MM.1S (cell line): ENCODE measurements around the gene POU2AF3.

Source experiments
- DNase-seq: peaks from one replicate; pipeline ENCODE4 v3.0.0-alpha.2; 2015
- H2AFZ ChIP-seq: fragments of 300-600 bp; sonication (generic); 2 replicates; pipeline ENCODE4 v1.6.0; 2016; ENCODE audit warnings: antibody characterized with exemption, low read length
- H3F3A ChIP-seq: fragments of 300-600 bp; sonication (generic); 2 replicates; pipeline ENCODE4 v1.6.1; 2016; ENCODE audit warnings: mild to moderate bottlenecking, antibody characterized with exemption, low read length, moderate library complexity, mixed read lengths; ENCODE audit not compliant: insufficient read depth
- H3K27ac ChIP-seq: fragments of 300-600 bp; sonication (generic); 2 replicates; pipeline ENCODE4 v1.5.1; 2016; ENCODE audit warnings: mild to moderate bottlenecking, low read length
- H3K27me3 ChIP-seq: fragments of 300-600 bp; sonication (generic); replicated peaks from 2 replicates; pipeline ENCODE4 v1.6.0; 2016; ENCODE audit warnings: low read length; ENCODE audit not compliant: insufficient read depth
- H3K36me3 ChIP-seq: fragments of 300-600 bp; sonication (generic); replicated peaks from 2 replicates; pipeline ENCODE4 v1.6.1; 2016; ENCODE audit warnings: mild to moderate bottlenecking, low read length, mixed read lengths; ENCODE audit not compliant: insufficient read depth
- H3K4me1 ChIP-seq: fragments of 300-600 bp; sonication (generic); 2 replicates; pipeline ENCODE4 v1.6.1; 2016; ENCODE audit warnings: low read length, mixed read lengths
- H3K4me2 ChIP-seq: fragments of 300-600 bp; sonication (generic); 2 replicates; pipeline ENCODE4 v1.6.0; 2016; ENCODE audit warnings: low read depth, low read length
- H3K4me3 ChIP-seq: fragments of 300-600 bp; sonication (generic); 2 replicates; pipeline ENCODE4 v1.5.1; 2016; ENCODE audit warnings: low read length, mixed read lengths
- H3K79me2 ChIP-seq: fragments of 300-600 bp; sonication (generic); 2 replicates; pipeline ENCODE4 v1.6.1; 2016; ENCODE audit warnings: mixed run types, low read length, mixed read lengths
- H3K9ac ChIP-seq: fragments of 300-600 bp; sonication (generic); 2 replicates; pipeline ENCODE4 v1.6.1; 2016; ENCODE audit warnings: low read length, mixed read lengths
- H3K9me2 ChIP-seq: fragments of 300-600 bp; sonication (generic); replicated peaks from 2 replicates; pipeline ENCODE4 v1.6.1; 2016; ENCODE audit warnings: mild to moderate bottlenecking, low read length, mixed read lengths; ENCODE audit not compliant: insufficient read depth
- H3K9me3 ChIP-seq: fragments of 300-600 bp; sonication (generic); replicated peaks from 2 replicates; pipeline ENCODE4 v1.6.1; 2016; ENCODE audit warnings: mild to moderate bottlenecking, low read length, mixed read lengths; ENCODE audit not compliant: insufficient read depth
- H4K20me1 ChIP-seq: fragments of 300-600 bp; sonication (generic); 2 replicates; pipeline ENCODE4 v1.6.1; 2016; ENCODE audit warnings: mild to moderate bottlenecking, low read length, moderate library complexity, mixed read lengths; ENCODE audit not compliant: insufficient read depth
- EZH2 ChIP-seq: fragments of 300-600 bp; sonication (generic); optimal IDR thresholded peaks from 2 replicates; pipeline ENCODE3; 2017; ENCODE audit warnings: low read depth, mild to moderate bottlenecking, antibody characterized with exemption, low read length, mixed read lengths
- EZH2phosphoT487 ChIP-seq: fragments of 300-600 bp; sonication (generic); IDR thresholded peaks from 2 replicates; pipeline ENCODE4 v1.6.1; 2018; ENCODE audit warnings: antibody characterized with exemption, low read length
- TF ChIP-seq, protein P1 (sequence below): fragments of 300-600 bp; sonication (generic); IDR thresholded peaks from 2 replicates; pipeline ENCODE4 v1.5.1; 2016; ENCODE audit warnings: antibody characterized with exemption, low read length, mixed read lengths

Gene POU2AF3

DNA sequence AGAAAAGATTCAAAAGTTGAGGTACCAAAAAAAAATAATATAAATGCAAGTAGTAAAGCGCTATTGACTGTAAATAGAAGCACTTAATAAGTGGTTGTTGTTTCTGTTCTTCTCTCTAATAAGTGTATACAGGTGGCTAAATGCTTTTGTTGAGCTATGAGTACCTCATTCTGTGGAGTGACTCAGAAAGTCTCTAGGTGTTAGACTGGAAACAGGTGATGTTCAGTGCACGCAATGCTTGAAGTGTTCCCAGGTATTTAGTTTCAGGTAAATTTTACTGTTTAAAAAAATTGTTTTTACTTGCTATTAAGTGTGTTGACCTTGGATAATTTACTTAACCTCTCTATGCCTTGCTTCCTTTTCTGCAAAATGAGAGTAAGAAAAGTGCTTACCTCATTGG lies 24.2 kb downstream of the POU2AF3 start:
- no peaks in the 10 kb centered on the region for H3K4me1 ChIP-seq
- no peak overlapping the region for H3K27ac ChIP-seq
- no peaks in the 10 kb centered on the region for H3K27me3 ChIP-seq
- H3K36me3 ChIP-seq = no peaks in the 10 kb centered on the region
- no peaks in the 10 kb centered on the region for H3K9me2 ChIP-seq
- DNase-seq = no peak
- no peak overlapping the region for H3K4me2 ChIP-seq
- H3K9me3 ChIP-seq = no peaks in the 10 kb centered on the region
- no peaks in the 10 kb centered on the region for H3K79me2 ChIP-seq
- H3K4me3 ChIP-seq = no peak overlapping the region
- TF ChIP-seq, protein P1, sequence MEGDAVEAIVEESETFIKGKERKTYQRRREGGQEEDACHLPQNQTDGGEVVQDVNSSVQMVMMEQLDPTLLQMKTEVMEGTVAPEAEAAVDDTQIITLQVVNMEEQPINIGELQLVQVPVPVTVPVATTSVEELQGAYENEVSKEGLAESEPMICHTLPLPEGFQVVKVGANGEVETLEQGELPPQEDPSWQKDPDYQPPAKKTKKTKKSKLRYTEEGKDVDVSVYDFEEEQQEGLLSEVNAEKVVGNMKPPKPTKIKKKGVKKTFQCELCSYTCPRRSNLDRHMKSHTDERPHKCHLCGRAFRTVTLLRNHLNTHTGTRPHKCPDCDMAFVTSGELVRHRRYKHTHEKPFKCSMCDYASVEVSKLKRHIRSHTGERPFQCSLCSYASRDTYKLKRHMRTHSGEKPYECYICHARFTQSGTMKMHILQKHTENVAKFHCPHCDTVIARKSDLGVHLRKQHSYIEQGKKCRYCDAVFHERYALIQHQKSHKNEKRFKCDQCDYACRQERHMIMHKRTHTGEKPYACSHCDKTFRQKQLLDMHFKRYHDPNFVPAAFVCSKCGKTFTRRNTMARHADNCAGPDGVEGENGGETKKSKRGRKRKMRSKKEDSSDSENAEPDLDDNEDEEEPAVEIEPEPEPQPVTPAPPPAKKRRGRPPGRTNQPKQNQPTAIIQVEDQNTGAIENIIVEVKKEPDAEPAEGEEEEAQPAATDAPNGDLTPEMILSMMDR = no peak
- TF ChIP-seq EZH2 = no peak
- H3K9ac ChIP-seq = no peak overlapping the region
- H3F3A ChIP-seq = no peaks in the 10 kb centered on the region
- H4K20me1 ChIP-seq = no peaks in the 10 kb centered on the region
- H2AFZ ChIP-seq = no peak overlapping the region

DNA sequence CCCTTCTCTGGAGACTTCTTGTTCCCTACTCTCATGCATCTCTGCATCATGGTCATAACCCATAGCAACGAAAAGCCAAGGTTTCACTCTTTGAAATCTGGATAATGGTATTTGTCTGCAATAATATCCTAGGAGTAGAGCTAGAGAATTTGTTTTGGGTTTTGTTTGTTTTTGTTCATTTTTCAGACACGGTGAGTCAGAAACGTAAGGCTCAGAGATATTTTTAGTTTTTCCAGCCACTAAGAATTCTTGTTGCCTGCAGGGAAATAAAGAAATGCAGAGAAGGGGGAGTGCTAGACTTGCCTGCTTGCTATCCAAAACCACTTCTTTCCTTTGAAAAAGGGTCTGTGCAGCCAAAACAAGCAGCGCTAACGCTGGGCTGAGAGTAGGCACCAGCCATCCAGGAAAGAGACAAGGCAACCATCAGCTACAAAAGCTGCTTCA lies 26.0 kb downstream of the POU2AF3 start:
- no peaks in the 10 kb centered on the region for H3K9me3 ChIP-seq
- no peak overlapping the region for H3K9ac ChIP-seq
- no peak overlapping the region for H3K27ac ChIP-seq
- H3K9me2 ChIP-seq = no peaks in the 10 kb centered on the region
- no peaks in the 10 kb centered on the region for H3K79me2 ChIP-seq
- no peaks in the 10 kb centered on the region for H3K4me1 ChIP-seq
- no peak overlapping the region for H3K4me3 ChIP-seq
- no peaks in the 10 kb centered on the region for H3F3A ChIP-seq
- H3K4me2 ChIP-seq = no peak overlapping the region
- H2AFZ ChIP-seq = no peak overlapping the region
- H3K27me3 ChIP-seq = no peaks in the 10 kb centered on the region
- H3K36me3 ChIP-seq = no peaks in the 10 kb centered on the region
- no peaks in the 10 kb centered on the region for H4K20me1 ChIP-seq
- DNase-seq = no peak
- no peak for TF ChIP-seq EZH2phosphoT487

DNA sequence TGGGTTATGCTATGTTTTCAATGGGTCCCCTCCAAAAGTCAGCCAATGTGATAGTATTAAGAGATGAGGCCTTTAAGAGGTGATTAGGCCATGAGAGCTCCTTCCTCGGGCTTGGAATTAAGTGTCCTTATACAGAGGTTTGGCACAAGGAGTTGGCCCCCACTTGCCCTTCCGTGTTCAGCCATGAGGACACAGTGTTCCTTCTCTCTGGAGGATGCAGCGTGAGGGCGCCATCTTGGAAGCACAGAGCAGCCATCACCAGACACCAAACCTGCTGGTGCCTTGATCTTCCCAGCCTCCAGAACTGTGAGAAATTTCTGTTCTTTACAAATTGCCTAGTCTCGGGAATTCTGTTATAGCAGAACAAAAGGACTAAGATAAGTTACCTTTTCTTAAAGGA lies 26.9 kb downstream of the POU2AF3 start:
- TF ChIP-seq, protein P1 = no peak
- TF ChIP-seq EZH2 (no peak), EZH2phosphoT487 (no peak)
- Histone ChIP-seq H3K27me3 (no peaks in the 10 kb centered on the region), H2AFZ (no peak overlapping the region), H3K9ac (no peak overlapping the region), H3F3A (no peaks in the 10 kb centered on the region), H3K4me2 (no peak overlapping the region), H3K9me3 (no peaks in the 10 kb centered on the region), H3K9me2 (no peaks in the 10 kb centered on the region), H3K36me3 (no peaks in the 10 kb centered on the region), H3K4me3 (no peak overlapping the region), H4K20me1 (no peaks in the 10 kb centered on the region), H3K79me2 (no peaks in the 10 kb centered on the region), H3K4me1 (no peaks in the 10 kb centered on the region), H3K27ac (no peak overlapping the region)
- no peak for DNase-seq

DNA sequence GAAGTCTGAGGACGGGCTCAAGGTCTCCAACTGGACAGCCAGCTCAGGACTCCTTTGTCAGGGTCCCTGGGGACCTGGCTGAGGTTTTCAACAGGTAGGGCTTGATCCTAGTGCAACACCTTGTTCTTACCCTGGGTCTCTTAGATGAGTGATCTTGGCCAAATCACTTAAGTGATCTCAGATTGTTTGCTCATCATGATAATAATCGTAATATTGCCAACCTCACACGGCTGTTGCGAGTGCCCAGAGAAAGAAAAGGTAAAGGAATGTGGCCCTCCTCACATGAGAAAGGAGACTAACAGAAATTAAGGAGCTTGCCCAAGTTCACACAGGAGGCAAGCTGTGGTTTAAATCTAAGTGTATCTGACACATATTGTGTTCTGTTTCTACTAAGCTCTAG lies 28.5 kb downstream of the POU2AF3 start:
- H4K20me1 ChIP-seq = no peaks in the 10 kb centered on the region
- H3K36me3 ChIP-seq = no peaks in the 10 kb centered on the region
- no peaks in the 10 kb centered on the region for H3K4me1 ChIP-seq

More for the DNA sequence above, 28.5 kb downstream of the POU2AF3 start:
- H2AFZ ChIP-seq = no peak overlapping the region
- H3K27me3 ChIP-seq = no peaks in the 10 kb centered on the region
- H3K9ac ChIP-seq = no peak overlapping the region
- DNase-seq = no peak
- H3K9me2 ChIP-seq = no peaks in the 10 kb centered on the region
- H3K4me3 ChIP-seq = no peak overlapping the region
- H3K79me2 ChIP-seq = no peaks in the 10 kb centered on the region
- H3K27ac ChIP-seq = no peak overlapping the region
- TF ChIP-seq EZH2phosphoT487 (no peak), EZH2 (no peak)
- TF ChIP-seq, protein P1 = no peak
- no peak overlapping the region for H3K4me2 ChIP-seq
- H3F3A ChIP-seq = no peaks in the 10 kb centered on the region
- no peaks in the 10 kb centered on the region for H3K9me3 ChIP-seq
